OCI-LY7 (cell line): ENCODE measurements around the gene CRIM1. TPM values are rescaled to one million over a fixed set of nuclear protein-coding genes. Genes with fewer than 3 reads are reported as not detected.

Source experiments
- BruUV-seq: library from RNA; stranded (reverse); fragments of 400-500 nt; replicated peaks from 2 replicates; lab custom pipeline; 2021; lab: Mats Ljungman, UMichigan
- CTCF ChIA-PET: fragments of 300-600 bp; sonication (Branson Sonifier 250); formaldehyde crosslinking; loops from one replicate; lab custom pipeline; 2022; ENCODE audit warnings: antibody characterized with exemption; ENCODE audit not compliant: unreplicated experiment; lab: Charles Lee
- POLR2A ChIA-PET: fragments of 300-600 bp; sonication (Branson Sonifier 250); formaldehyde crosslinking; loops from one replicate; lab custom pipeline; 2022; ENCODE audit warnings: antibody characterized with exemption; lab: Charles Lee
- DNase-seq: peaks from one replicate; pipeline ENCODE4 v3.0.0-alpha.2; 2015; ENCODE audit warnings: low spot score
- H2AFZ ChIP-seq: fragments of 200-600 bp; sonication (generic), shearing (Covaris generic); 2 replicates; pipeline ENCODE4 v1.6.1; 2014; ENCODE audit warnings: mild to moderate bottlenecking, antibody characterized with exemption, low read length, moderate library complexity
- H3K27ac ChIP-seq: fragments of 200-600 bp; sonication (generic); 2 replicates; pipeline ENCODE4 v1.5.1; 2014; ENCODE audit warnings: mixed run types, low read depth, mild to moderate bottlenecking, moderate library complexity, low read length, inconsistent platforms; ENCODE audit not compliant: poor library complexity, severe bottlenecking
- H3K36me3 ChIP-seq: fragments of 200-600 bp; sonication (generic); 2 replicates; pipeline ENCODE4 v1.6.1; 2014; ENCODE audit warnings: mild to moderate bottlenecking, antibody characterized with exemption, low read length, moderate library complexity, mixed read lengths; ENCODE audit not compliant: insufficient read depth
- H3K4me1 ChIP-seq: fragments of 200-600 bp; sonication (generic); 2 replicates; pipeline ENCODE4 v1.5.1; 2014; ENCODE audit warnings: mild to moderate bottlenecking, low read length; ENCODE audit not compliant: insufficient read depth, poor library complexity, severe bottlenecking
- H3K4me2 ChIP-seq: fragments of 200-600 bp; sonication (generic); 2 replicates; pipeline ENCODE4 v1.6.1; 2014; ENCODE audit warnings: mild to moderate bottlenecking, low read length
- H3K4me3 ChIP-seq: fragments of 200-600 bp; sonication (generic); 2 replicates; pipeline ENCODE4 v1.5.1; 2014; ENCODE audit warnings: mild to moderate bottlenecking, low read depth, low read length; ENCODE audit not compliant: poor library complexity, severe bottlenecking
- H3K79me2 ChIP-seq: fragments of 200-600 bp; sonication (generic); 2 replicates; pipeline ENCODE4 v1.6.1; 2016; ENCODE audit warnings: low read depth, mild to moderate bottlenecking, low read length, moderate library complexity, mixed read lengths; ENCODE audit not compliant: insufficient read depth
- H3K9me2 ChIP-seq: fragments of 200-600 bp; sonication (generic); 2 replicates; pipeline ENCODE4 v1.6.1; 2016; ENCODE audit warnings: mild to moderate bottlenecking, low read length, mixed read lengths; ENCODE audit not compliant: insufficient read depth
- H3K9me3 ChIP-seq: fragments of 200-600 bp; sonication (generic); 2 replicates; pipeline ENCODE4 v1.6.1; 2014; ENCODE audit warnings: mild to moderate bottlenecking, mixed run types, low read length, mixed read lengths
- H4K20me1 ChIP-seq: fragments of 200-600 bp; sonication (generic); 2 replicates; pipeline ENCODE4 v1.6.1; 2014; ENCODE audit warnings: mild to moderate bottlenecking, antibody characterized with exemption, low read length, moderate library complexity, mixed read lengths; ENCODE audit not compliant: insufficient read depth
- CTCF ChIP-seq: fragments of 200-600 bp; sonication (generic); conservative IDR thresholded peaks from 2 replicates; pipeline ENCODE4 v1.5.1; 2014; ENCODE audit warnings: mild to moderate bottlenecking, antibody characterized with exemption, low read length, moderate library complexity, mixed read lengths
- EZH2phosphoT487 ChIP-seq: fragments of 200-600 bp; sonication (generic); IDR thresholded peaks from 2 replicates; pipeline ENCODE4 v1.6.1; 2018; ENCODE audit warnings: low read depth, borderline replicate concordance, mild to moderate bottlenecking, mixed run types, antibody characterized with exemption, low read length, moderate library complexity, mixed read lengths
- intact Hi-C: fragments of 100-400 bp; cut with micrococcal nuclease; formaldehyde crosslinking; loops from one replicate; pipeline ENCODE4 v1.10.0; 2022; ENCODE audit not compliant: unreplicated experiment
- total RNA-seq, 2 experiments: library from RNA; depleted of rRNA in 1 of 2; stranded (reverse); fragments of >200 nt in 1 of 2; shearing (Covaris generic) in 1 of 2; gene quantifications; 2 replicates each; pipeline ENCODE4 v1.2.3, GENCODE V29; 2014 to 2022

The CRIM1 gene
- total RNA-seq, 2 experiments from 2014 or later = 37.0 to 47.4 TPM

GRCh38 chr2:36481709-36482108 is 126.1 kb downstream of the CRIM1 start:
- no peaks in the 10 kb centered on the region for H4K20me1 ChIP-seq
- intact Hi-C loops = no loop called here
- no peak for TF ChIP-seq EZH2phosphoT487
- TF ChIP-seq CTCF = no peak
- H2AFZ ChIP-seq = no peak overlapping the region
- BruUV-seq = no TSS peak
- no peak overlapping the region for H3K27ac ChIP-seq
- H3K4me3 ChIP-seq = no peak overlapping the region
- H3K4me1 ChIP-seq = peaks cover 9% of the 10 kb centered on the region
- POLR2A ChIA-PET = interaction anchor here (0.6 kb wide), 1 partner anchor 1015 kb away, joined by 3 read pairs; no protein-coding TSS in a partner anchor
- no peak overlapping the region for H3K4me2 ChIP-seq
- CTCF ChIA-PET = no interaction called here
- no peak for DNase-seq
- H3K9me3 ChIP-seq = peaks cover 2% of the 10 kb centered on the region; the same call in 1 of the 2 replicates
- H3K9me2 ChIP-seq = no peaks in the 10 kb centered on the region
- peaks cover 46% of the 10 kb centered on the region for H3K36me3 ChIP-seq
- no peaks in the 10 kb centered on the region for H3K79me2 ChIP-seq

GRCh38 chr2:36482576-36483214 is 127.1 kb downstream of the CRIM1 start:
- Histone ChIP-seq H3K27ac (no peak overlapping the region), H3K4me2 (no peak overlapping the region), H3K4me1 (peaks cover 1% of the 10 kb centered on the region), H3K79me2 (no peaks in the 10 kb centered on the region), H3K9me2 (no peaks in the 10 kb centered on the region), H4K20me1 (no peaks in the 10 kb centered on the region), H3K4me3 (no peak overlapping the region), H3K36me3 (peaks cover 36% of the 10 kb centered on the region), H2AFZ (no peak overlapping the region), H3K9me3 (no peaks in the 10 kb centered on the region)
- no peak for DNase-seq
- intact Hi-C loops = no loop called here
- BruUV-seq = no TSS peak
- TF ChIP-seq EZH2phosphoT487 (no peak), CTCF (no peak)
- POLR2A ChIA-PET = no interaction called here
- CTCF ChIA-PET = no interaction called here

- H3K36me3 ChIP-seq = peaks cover 30% of the 10 kb centered on the region
- DNase-seq = no peak
- no peaks in the 10 kb centered on the region for H3K4me1 ChIP-seq
- no peak overlapping the region for H3K27ac ChIP-seq
- ChIA-PET CTCF (no interaction called here), POLR2A (no interaction called here)
- intact Hi-C loops = no loop called here
- no TSS peak for BruUV-seq
- H3K4me2 ChIP-seq = no peak overlapping the region
- H4K20me1 ChIP-seq = no peaks in the 10 kb centered on the region
- TF ChIP-seq CTCF = no peak
- TF ChIP-seq EZH2phosphoT487 = no peak
- H2AFZ ChIP-seq = no peak overlapping the region
- no peak overlapping the region for H3K4me3 ChIP-seq
- H3K79me2 ChIP-seq = no peaks in the 10 kb centered on the region
- no peaks in the 10 kb centered on the region for H3K9me3 ChIP-seq
- H3K9me2 ChIP-seq = no peaks in the 10 kb centered on the region
Observed at GRCh38 chr2:36483290-36483689, 127.7 kb downstream of the CRIM1 start.
